HL-60 (cell line): ENCODE data around the gene TACR2.
"Not testable (repeated sequence)": the region's sequence is repeated elsewhere in the genome, so short reads cannot be mapped to it uniquely, and the experiment has no call there.

Source experiments
- DNase-seq, 2 experiments: peaks; one replicate each; pipeline ENCODE4 v3.0.0-alpha.2; 2010 to 2020; ENCODE audit warnings: low read depth in 1 of 2, low spot score in 1 of 2
- H3K27ac ChIP-seq: fragments of 250-450 bp; sonication (Bioruptor Pico); replicated peaks from 2 replicates; pipeline ENCODE4 v1.5.1; 2020; ENCODE audit warnings: mild to moderate bottlenecking, moderate library complexity
- H3K27me3 ChIP-seq: fragments of 250-450 bp; sonication (Bioruptor Pico); 2 replicates; pipeline ENCODE4 v1.5.1; 2021; ENCODE audit warnings: mild to moderate bottlenecking, moderate library complexity; ENCODE audit not compliant: insufficient read depth, poor library complexity, severe bottlenecking
- H3K4me3 ChIP-seq: replicated peaks from 2 replicates; pipeline ENCODE4 v1.5.1; 2011; ENCODE audit warnings: mild to moderate bottlenecking, control low read depth, low read length; ENCODE audit not compliant: insufficient read depth
- GABPA ChIP-seq: IDR thresholded peaks from 2 replicates; pipeline ENCODE4 v1.6.1; 2012; ENCODE audit warnings: low read depth
- POLR2AphosphoS5 ChIP-seq: IDR thresholded peaks from 2 replicates; pipeline ENCODE4 v1.6.1; 2012; ENCODE audit warnings: low read depth
- SPI1 ChIP-seq: IDR thresholded peaks from 2 replicates; pipeline ENCODE4 v1.6.1; 2012; ENCODE audit warnings: low read depth, mild to moderate bottlenecking, borderline replicate concordance
- TF ChIP-seq, protein P1 (sequence below): IDR thresholded peaks from 2 replicates; pipeline ENCODE4 v1.6.1; 2012; ENCODE audit warnings: low read depth; ENCODE audit not compliant: insufficient replicate concordance
- TF ChIP-seq, protein P2 (sequence below): IDR thresholded peaks from one replicate; pipeline ENCODE4 v1.5.1; 2011; ENCODE audit warnings: low read length, control low read depth, inconsistent platforms; ENCODE audit not compliant: insufficient read depth

The TACR2 gene

DNA sequence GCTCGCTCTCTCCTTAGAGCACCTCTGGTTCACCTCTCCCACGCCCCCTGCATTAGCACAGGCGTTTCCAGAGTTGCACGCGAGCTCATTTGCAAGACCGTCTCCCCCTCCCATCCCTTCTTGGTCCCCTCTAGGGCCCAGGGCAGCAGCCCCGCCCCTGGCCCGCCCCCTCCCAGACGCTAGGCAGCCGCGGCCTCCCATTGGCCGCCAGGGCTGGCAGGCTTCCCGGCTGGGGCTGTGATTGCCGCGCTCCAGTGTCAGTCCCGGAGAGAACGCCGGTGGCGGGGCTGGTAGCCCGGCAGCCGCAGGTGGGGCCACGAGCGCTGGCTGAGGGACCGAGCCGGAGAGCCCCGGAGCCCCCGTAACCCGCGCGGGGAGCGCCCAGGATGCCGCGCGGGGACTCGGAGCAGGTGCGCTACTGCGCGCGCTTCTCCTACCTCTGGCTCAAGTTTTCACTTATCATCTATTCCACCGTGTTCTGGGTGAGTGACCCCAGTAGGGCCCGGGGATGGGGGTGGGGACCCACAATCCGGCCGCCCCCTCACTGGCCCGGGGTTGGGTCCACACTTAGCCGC is 34.6 kb upstream of the TACR2 start, which contains the start of gene TSPAN15:
Gene TSPAN15, plus strand, starts transcription at position 257 of the 575 bp plus-strand sequence. Its CDS starts 130 bp downstream, at position 387.
- H3K27ac ChIP-seq, result no peak within 1 kb of the TSS

DNA sequence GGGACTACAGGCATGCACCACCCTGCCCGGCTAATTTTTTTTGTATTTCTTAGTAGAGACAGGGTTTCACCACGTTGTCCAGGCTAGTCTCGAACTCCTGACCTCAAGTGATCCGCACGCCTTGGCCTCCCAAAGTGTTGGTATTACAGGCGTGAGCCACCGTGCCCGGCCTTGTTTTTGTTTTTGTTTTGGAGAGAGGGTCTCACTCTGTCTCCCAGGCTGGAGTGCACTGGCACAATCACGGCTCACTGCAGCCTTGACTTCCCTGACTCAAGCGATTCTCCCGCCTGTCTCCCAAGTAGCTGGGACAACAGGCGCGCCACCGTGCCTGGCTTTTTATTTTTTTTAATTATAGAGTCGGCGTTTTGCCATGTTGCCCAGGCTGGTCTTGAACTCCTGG is 33.7 kb upstream of the TACR2 start:
- not testable (repeated sequence) for H3K27ac ChIP-seq, H3K4me3 ChIP-seq, DNase-seq
- peaks cover 11% of the 10 kb centered on the region for H3K27me3 ChIP-seq

More for the DNA sequence above, 34.6 kb upstream of the TACR2 start, which contains the start of gene TSPAN15:
- peak in 1 of 2 experiments; percentile 31 for DNase-seq
- TF ChIP-seq, protein P1, sequence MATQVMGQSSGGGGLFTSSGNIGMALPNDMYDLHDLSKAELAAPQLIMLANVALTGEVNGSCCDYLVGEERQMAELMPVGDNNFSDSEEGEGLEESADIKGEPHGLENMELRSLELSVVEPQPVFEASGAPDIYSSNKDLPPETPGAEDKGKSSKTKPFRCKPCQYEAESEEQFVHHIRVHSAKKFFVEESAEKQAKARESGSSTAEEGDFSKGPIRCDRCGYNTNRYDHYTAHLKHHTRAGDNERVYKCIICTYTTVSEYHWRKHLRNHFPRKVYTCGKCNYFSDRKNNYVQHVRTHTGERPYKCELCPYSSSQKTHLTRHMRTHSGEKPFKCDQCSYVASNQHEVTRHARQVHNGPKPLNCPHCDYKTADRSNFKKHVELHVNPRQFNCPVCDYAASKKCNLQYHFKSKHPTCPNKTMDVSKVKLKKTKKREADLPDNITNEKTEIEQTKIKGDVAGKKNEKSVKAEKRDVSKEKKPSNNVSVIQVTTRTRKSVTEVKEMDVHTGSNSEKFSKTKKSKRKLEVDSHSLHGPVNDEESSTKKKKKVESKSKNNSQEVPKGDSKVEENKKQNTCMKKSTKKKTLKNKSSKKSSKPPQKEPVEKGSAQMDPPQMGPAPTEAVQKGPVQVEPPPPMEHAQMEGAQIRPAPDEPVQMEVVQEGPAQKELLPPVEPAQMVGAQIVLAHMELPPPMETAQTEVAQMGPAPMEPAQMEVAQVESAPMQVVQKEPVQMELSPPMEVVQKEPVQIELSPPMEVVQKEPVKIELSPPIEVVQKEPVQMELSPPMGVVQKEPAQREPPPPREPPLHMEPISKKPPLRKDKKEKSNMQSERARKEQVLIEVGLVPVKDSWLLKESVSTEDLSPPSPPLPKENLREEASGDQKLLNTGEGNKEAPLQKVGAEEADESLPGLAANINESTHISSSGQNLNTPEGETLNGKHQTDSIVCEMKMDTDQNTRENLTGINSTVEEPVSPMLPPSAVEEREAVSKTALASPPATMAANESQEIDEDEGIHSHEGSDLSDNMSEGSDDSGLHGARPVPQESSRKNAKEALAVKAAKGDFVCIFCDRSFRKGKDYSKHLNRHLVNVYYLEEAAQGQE, result no peak
- Histone ChIP-seq H3K4me3 (peak within 1 kb of the TSS; percentile 27), H3K27me3 (peaks cover 11% of the 10 kb centered on the region)

DNA sequence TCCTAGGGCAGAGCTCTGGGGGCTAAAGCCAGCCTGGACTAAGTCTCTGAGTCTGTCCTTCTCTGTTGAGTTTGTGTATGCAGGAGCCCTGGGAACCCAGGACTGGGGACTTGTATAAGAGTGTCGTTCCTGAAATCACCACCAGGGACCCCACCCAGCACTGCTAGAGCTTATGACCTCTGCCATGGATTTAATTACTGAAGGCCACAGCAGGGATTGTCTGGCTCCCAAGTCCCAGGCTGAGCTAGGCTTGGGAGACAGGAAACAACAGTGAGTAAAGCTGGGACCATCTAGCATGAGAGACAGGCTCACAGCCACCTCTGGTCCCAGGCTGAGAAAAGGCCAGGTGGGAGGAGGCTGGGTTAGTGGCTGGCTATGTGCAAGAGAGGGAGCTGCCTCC is 33.1 kb upstream of the TACR2 start:
- no peak for TF ChIP-seq GABPA
- TF ChIP-seq, protein P2, sequence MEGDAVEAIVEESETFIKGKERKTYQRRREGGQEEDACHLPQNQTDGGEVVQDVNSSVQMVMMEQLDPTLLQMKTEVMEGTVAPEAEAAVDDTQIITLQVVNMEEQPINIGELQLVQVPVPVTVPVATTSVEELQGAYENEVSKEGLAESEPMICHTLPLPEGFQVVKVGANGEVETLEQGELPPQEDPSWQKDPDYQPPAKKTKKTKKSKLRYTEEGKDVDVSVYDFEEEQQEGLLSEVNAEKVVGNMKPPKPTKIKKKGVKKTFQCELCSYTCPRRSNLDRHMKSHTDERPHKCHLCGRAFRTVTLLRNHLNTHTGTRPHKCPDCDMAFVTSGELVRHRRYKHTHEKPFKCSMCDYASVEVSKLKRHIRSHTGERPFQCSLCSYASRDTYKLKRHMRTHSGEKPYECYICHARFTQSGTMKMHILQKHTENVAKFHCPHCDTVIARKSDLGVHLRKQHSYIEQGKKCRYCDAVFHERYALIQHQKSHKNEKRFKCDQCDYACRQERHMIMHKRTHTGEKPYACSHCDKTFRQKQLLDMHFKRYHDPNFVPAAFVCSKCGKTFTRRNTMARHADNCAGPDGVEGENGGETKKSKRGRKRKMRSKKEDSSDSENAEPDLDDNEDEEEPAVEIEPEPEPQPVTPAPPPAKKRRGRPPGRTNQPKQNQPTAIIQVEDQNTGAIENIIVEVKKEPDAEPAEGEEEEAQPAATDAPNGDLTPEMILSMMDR, result peak; percentile 29
- no peak overlapping the region for H3K27ac ChIP-seq
- H3K4me3 ChIP-seq, result no peak overlapping the region
- peak in 1 of 2 experiments; percentile 42 for DNase-seq
- peaks cover 11% of the 10 kb centered on the region for H3K27me3 ChIP-seq

DNA sequence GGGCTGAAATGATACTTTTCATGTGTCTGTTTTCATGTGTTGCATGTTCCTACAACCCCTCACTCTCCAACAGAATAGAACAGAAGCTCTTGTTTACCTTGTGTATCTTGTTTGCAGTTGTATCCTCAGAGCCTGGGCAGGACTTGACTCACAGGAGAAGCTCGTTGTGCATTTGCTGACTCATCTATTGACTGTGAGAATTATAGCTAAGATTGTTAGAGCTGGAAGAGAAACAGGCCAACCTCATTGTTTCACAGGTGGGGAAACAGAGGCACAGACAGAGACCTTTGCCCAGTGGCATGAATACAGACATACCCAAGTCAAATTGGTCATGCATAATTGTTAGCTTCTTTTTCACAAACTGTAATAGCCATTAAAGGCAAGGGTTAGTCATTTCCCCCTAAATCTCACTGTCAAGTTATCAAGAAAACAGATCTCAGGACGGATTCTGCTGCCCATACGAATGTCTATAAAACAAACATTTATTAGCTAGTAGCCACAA is 30.0 kb upstream of the TACR2 start:
- Histone ChIP-seq H3K4me3 (no peak overlapping the region), H3K27me3 (peaks cover under 1% of the 10 kb centered on the region), H3K27ac (no peak overlapping the region)
- no peak for DNase-seq
- TF ChIP-seq POLR2AphosphoS5, result no peak
- TF ChIP-seq, protein P2, result no peak
- no peak for TF ChIP-seq SPI1
- TF ChIP-seq, protein P1, result no peak
- no peak for TF ChIP-seq GABPA

DNA sequence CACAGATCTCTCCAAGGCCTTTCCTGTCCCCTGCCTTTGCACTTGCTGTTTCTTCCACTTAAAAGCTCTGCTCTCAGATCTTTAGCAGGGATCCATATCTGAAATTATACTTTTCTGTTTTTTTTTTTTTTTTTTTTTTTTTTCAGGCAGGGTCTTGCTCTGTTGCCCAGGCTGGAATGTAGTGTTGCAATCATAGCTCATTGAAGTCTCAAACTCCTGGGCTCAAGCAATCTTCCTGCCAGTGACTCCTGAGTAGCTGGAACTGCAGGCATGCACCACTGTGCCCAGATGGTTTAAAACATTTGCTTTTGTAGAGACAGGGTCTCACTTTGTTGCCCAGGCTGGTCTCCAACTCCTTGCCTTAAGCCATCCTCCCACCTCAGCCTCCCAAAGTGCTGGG is 29.5 kb upstream of the TACR2 start:
- no peak overlapping the region for H3K4me3 ChIP-seq
- H3K27me3 ChIP-seq, result no peaks in the 10 kb centered on the region
- no peak overlapping the region for H3K27ac ChIP-seq
- TF ChIP-seq, protein P1, result no peak
- TF ChIP-seq SPI1, result no peak
- TF ChIP-seq, protein P2, result no peak
- TF ChIP-seq GABPA, result no peak
- TF ChIP-seq POLR2AphosphoS5, result no peak
- no peak for DNase-seq
